HG02938 (cell line): ENCODE data around the gene NCAM2.
"Not testable (repeated sequence)": the region's sequence is repeated elsewhere in the genome, so short reads cannot be mapped to it uniquely, and the experiment has no call there.

Experiments used
- ATAC-seq: cut with Tn5 transposase; IDR thresholded peaks from one replicate; pipeline ENCODE4 v1.9.1; 2021; ENCODE audit warnings: mild to moderate bottlenecking, moderate library complexity; ENCODE audit not compliant: unreplicated experiment

Gene NCAM2

GRCh38 chr21:21097466-21097865 is 99.3 kb downstream of the NCAM2 start:
- ATAC-seq = no peak

GRCh38 chr21:21101911-21102310 is 103.7 kb downstream of the NCAM2 start:
- no peak for ATAC-seq

GRCh38 chr21:21102896-21103295 is 104.7 kb downstream of the NCAM2 start:
- ATAC-seq = no peak

- ATAC-seq = no peak
These were observed 105.5 kb downstream of the NCAM2 start for GRCh38 chr21:21103692-21104091.

GRCh38 chr21:21109736-21110135 is 111.5 kb downstream of the NCAM2 start:
- no peak for ATAC-seq

- ATAC-seq = no peak
These were observed 113.2 kb downstream of the NCAM2 start for GRCh38 chr21:21111309-21111920.

- ATAC-seq = no peak
These were observed 116.3 kb downstream of the NCAM2 start for GRCh38 chr21:21114461-21114860.

- ATAC-seq = no peak
These were observed 120.9 kb downstream of the NCAM2 start for GRCh38 chr21:21119091-21119490.

- no peak for ATAC-seq
These were observed 124.5 kb downstream of the NCAM2 start for GRCh38 chr21:21122680-21123079.

GRCh38 chr21:21132390-21132789 is 134.2 kb downstream of the NCAM2 start:
- ATAC-seq = no peak

GRCh38 chr21:21137986-21138385 is 139.8 kb downstream of the NCAM2 start:
- no peak for ATAC-seq

GRCh38 chr21:21146587-21147373 is 148.6 kb downstream of the NCAM2 start:
- no peak for ATAC-seq

- no peak for ATAC-seq
These were observed 149.2 kb downstream of the NCAM2 start for GRCh38 chr21:21147374-21147745.

GRCh38 chr21:21148009-21148408 is 149.8 kb downstream of the NCAM2 start:
- no peak for ATAC-seq

GRCh38 chr21:21148514-21148913 is 150.3 kb downstream of the NCAM2 start:
- ATAC-seq = no peak

GRCh38 chr21:21149445-21149844 is 151.2 kb downstream of the NCAM2 start:
- not testable (repeated sequence) for ATAC-seq

- ATAC-seq = no peak
These were observed 153.0 kb downstream of the NCAM2 start for GRCh38 chr21:21151231-21151630.

- ATAC-seq = no peak
These were observed 158.2 kb downstream of the NCAM2 start for GRCh38 chr21:21156397-21156796.

- no peak for ATAC-seq
These were observed 158.7 kb downstream of the NCAM2 start for GRCh38 chr21:21156957-21157356.

GRCh38 chr21:21158376-21158918 is 160.2 kb downstream of the NCAM2 start:
- ATAC-seq = no peak

- ATAC-seq = no peak
These were observed 161.2 kb downstream of the NCAM2 start for GRCh38 chr21:21159253-21159899.

- ATAC-seq = no peak
These were observed 164.6 kb downstream of the NCAM2 start for GRCh38 chr21:21162786-21163185.
